Stimulated activated CD8-positive, alpha-beta memory T cell treated with anti-CD3 and anti-CD28 coated beads, Interleukin-15, amount 100 ng/mL, for 24 hours (primary cell): Measurements from ENCODE around the gene DYNLT2B.
"Not testable (repeated sequence)": the region's sequence is repeated elsewhere in the genome, so short reads cannot be mapped to it uniquely, and the experiment has no call there.

Source experiments
- DNase-seq: peaks from one replicate; pipeline ENCODE4 v3.0.0-alpha.2; 2020; ENCODE audit warnings: low read depth

Gene DYNLT2B

DNA sequence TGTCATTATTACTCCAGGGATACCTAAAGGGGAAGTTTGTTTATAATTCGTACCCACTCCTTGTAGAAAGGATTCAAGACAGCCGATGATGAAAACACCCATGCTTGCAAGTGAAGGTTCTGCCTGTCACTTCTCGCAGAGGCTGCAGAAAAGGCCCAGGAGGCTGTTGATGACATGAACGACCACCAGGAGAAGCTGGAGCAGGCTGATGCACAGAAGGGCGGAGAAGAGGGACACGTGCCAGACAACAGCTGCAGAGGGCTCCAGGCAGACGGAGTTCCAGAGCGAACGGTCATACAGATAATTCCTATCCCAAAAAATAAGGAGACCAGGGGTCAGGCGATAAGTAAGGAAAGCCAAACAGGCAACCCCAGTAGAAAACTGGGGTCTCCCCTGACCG lies 5.7 kb upstream of the DYNLT2B start:
- no peak for DNase-seq

DNA sequence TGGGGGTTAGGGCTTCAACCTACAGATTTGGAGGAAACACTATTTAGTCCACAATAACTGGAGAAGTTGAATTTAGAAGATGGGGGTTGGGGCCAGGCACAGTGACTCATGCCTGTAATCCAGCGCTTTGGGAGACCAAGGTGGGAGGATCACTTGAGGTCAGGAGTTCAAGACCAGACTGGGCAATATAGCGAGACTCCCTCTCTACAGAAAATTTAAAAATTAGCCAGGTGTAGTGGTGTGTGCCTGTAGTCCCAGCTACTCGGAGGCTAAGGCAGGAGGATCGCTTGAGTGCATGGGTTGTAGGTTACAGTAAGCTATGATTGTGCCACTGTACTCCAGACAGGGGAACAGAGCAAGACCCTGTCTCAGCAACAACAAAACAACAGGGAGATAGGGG lies 5.0 kb upstream of the DYNLT2B start:
- DNase-seq, result no peak

DNA sequence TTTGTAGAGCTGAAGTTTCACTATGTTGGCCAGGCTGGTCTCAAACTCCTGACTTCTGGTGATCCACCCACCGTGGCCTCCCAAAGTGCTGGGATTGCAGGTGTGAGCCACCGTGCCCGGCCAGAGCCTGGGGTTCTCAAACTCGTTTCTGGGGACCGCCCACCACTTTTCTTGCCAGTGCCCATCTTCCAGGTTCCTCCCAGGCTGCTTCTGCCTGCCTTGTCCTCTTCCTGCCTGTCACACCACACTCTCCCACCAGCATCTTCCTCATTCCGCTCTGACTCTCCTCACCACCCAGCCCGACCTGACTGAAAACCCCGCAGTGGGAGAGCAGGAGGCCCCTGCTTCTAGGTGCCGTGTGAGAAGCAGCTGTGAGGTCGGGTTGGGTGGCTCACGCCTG lies 3.1 kb upstream of the DYNLT2B start:
- DNase-seq, result no peak

DNA sequence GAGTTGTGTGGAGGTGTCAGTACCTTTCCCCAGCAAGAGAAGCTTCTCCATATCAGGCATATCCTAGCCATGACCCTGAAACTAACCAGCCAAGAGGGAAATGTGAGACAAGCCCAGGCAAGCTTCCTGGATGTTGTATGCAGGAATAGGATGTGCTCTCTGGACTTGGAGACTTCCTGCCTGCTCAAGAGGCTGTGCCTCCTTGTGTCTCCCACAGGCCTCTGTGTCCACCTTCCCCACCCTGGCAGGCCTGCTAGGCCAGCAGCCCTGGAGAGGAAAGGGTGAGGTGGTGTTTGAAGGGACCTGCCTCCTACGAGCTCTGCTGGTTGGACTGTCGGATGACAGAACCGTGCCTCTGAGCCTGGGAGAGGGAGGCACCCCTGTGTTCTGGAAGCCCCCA lies 2.1 kb upstream of the DYNLT2B start:
- DNase-seq, result no peak

DNA sequence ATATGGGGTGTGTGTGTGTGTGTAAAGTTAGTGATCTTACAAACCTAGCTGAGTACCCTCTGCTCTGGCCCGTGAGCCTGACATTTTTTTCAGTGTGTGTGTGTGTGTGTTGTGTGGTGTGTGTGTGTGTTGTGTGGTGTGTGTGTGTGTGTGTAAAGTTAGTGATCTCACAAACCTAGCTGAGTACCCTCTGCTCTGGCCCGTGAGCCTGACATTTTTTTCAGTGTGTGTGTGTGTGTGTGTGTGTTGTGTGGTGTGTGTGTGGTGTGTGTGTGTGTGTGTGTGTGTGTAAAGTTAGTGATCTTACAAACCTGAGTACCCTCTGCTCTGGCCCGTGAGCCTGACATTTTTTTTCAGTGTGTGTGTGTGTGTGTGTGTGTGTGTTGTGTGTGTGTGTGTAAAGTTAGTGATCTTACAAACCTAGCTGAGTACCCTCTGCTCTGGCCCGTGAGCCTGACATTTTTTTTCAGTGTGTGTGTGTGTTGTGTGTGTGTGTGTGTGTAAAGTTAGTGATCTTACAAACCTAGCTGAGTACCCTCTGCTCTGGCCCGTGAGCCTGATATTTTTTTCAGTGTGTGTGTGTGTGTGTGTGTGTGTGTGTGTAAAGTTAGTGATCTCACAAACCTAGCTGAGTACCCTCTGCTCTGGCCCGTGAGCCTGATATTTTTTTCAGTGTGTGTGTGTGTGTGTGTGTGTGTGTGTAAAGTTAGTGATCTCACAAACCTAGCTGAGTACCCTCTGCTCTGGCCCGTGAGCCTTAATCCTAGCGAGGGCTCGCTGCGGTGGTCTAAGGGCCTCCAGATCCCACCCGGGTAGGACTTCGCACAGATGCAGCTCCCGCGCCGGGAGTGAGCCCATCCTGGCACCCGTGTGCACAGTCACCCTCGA lies 997 bp downstream of the DYNLT2B start:
- not testable (repeated sequence) for DNase-seq

DNA sequence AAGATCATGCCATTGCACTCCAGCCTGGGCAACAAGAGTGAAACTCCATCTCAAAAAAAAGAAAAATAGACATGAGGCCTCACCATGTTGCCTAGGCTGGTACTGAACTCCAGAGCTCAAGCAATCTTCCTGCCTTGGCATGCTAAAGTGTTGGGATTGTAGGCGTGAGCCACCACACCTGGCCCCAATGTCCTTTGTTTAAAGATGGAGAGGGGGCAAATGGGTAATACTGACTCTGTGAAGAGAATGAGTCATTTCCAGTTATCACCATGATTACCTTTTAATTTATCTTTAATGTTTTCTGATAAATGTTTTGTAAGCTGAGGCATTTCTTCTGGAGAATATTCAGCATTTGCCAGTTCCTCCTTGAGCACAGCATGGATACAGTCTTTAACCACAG lies 2.2 kb downstream of the DYNLT2B start:
- DNase-seq, result no peak

DNA sequence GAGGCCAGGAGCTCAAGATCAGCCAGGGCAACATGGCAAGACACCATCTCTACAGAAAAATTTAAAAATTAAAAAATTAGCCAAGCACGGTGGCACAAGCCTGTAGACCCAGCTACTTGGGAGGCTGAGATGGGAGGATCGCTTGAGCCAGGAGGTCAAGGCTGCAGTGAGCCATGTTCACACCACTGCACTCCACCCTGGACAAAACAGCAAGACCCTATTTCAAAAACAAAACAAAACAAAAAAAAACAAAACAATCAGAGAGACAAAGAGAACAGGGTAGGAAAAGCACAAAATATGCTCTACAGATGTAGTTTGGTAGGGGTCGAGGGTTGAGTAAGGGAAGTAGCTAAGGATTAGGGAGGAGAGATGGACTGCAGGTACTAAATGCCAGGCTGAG lies 3.4 kb downstream of the DYNLT2B start:
- no peak for DNase-seq

DNA sequence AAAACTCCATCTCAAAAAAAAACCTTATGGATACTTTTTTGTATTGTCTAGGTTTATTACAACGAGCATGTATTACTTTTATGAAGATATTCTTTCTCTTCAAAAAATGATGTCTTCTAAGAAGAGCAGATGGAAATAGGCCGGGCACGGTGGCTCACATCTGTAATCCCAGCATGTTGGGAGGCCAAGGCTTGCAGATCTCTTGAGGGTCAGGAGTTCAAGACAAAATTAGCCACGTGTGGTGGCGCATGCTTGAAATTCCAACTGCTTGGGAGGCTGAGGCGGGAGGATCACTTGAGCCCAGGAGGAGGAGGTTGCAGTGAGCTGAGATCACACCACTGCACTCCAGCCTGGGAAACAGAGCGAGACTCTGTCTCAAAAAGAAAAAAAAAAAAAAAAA lies 4.0 kb downstream of the DYNLT2B start:
- not testable (repeated sequence) for DNase-seq

DNA sequence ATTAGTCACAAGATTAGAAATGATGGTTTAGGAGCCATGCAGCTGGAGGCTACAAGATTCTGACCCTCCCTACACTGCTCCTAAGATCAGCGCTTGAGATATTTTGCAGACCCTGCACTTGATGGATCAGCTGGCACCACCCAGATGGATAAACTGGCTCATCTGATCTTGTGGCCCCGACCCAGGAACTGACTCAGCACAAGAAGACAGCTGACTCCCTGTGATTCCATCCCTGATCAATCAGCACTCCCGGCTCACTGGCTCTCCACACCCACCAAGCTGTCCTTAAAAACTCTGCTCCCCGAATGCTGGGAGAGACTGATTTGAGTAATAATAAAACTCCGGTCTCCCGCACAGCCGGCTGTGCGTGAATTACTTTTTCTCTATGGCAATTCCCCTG lies 15.1 kb downstream of the DYNLT2B start:
- DNase-seq, result not testable (repeated sequence)

DNA sequence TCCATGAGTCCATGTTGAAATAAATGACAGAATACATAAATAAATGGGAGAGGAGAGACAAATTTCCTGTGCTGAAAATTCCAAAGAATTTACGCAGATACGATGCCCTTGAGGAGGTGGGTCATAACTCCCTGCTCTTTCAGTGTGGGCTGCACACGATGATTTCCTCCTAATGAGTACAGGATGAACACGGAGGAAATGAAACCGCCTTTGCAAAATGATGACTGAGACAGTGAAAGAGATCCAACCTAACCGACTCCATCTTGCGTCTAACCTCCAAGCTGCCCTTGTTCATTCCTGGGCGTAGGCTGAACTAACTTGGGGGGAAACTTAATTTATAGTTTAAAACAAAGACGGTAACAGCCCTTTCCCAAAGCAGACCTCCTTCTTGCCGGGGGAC lies 15.5 kb downstream of the DYNLT2B start:
- DNase-seq, result not testable (repeated sequence)

DNA sequence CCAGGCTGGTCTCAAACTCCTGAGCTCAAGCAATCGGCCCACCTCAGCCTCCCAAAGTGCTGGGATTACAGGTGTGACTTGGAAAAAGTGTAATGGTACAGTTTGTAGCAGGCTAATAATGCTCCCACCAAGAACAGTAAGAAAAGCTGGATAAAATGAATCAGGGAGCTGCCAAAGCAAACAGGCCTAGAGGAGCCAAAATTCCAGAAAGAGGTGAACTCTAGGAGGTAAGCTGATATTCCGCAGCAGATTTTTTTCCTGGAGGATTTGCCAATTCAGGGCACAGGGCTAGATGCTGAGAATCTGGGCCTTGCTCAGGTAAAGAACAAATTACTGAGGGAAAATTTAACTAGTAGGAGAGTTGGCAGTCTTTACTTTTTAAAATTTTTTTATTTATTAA lies 19.5 kb downstream of the DYNLT2B start:
- no peak for DNase-seq

DNA sequence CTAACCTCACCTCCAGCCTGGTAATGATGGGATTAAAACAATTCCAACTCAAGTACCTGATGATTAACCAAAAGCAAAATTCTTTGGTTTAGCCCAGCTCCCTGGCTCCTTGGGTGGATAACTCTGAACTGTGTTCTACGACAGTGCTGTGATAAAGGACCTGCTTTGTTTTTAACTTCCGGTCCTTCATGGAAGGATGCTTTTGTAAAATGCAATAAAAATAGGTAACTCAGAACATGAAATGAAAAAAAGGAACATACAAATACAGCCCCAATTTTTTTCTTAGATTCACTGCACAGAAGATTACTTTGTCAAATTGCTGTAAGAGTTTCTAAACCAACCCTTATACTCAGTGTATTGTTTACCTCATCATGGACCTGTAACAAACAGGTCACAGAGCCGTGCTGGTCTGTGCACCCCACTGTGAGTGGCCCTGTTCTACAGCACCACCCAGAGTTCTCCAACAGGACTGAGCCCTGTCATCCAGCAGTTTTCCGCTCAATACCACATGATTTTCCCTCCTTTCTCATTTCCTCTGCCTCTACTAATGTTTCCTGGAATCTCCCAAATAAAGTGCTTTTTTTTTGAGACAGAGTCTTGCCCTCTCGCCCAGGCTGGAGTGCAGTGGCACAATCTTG lies 25.6 kb downstream of the DYNLT2B start:
- DNase-seq, result no peak

DNA sequence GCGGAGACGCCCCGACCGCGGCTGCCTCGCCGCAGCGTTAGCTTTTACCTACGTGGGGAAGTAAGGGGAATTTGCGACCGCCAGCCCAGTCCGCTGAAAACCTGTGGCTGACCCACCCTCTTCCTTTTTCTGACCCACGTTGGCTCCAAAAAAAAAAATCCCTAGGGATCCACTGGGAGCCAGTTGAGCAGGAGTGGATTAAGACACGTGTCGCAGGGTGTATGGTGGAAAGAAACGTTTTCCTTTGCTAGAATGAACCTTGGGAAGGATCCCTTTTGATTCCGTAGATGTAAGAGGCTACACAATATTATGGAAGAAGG lies 29.9 kb downstream of the DYNLT2B start:
- DNase-seq, result no peak

DNA sequence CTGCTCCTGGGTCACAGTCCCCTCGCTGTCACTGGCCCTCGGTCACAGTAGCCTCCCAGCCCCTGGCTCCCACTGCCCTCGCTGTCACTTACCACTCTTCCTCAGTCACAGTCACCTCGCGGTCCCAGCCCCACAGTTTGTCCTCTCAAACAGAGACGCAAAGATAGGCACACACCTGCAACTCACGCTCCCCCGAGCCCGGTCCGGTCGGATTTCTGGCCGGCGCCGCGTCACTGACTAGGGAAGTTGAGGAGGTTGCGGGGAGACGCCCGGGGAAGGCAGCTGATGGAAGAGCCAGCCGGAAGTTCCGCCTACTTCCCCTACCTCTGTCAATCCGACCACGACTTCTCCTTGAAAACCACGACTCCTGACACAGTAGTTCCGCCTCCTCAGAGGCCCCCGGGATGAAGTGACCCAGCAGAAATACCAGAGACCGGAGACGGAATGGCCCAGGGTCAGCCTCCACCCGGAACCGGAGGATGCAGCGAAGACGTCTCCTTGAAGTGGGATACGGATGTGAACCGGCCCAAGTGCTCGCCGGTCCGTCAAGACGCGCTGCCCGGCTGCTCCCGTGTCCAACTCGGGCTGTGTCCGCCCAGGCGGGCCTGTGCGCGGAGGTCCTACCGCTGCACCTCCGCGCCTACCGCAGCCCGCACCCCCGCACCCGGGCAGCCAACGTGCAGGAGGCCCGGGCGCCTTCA lies 30.4 kb downstream of the DYNLT2B start, which contains the start of gene PCYT1A:
TSS of gene PCYT1A (minus strand) at position 287 of the 701 bp plus-strand sequence. CDS start 17,195 bp downstream, outside the sequence.
- peak; percentile 29 for DNase-seq

DNA sequence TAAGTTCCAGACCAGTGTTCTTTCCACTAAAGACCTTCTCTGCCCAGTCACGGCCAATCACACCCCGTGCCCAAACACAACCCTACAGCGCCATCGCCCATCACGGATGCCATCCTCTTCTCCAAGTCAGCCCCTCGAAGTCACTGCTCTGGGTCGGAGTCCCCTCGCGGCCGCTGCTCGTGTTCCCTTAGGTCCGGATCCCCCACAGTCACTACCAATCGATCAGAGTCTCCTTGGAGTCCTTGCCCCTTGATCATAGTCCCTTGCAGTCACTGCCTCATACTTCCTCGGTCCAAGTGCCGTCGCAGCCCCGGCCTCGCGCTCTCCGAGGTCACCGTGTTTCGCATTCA lies 31.0 kb downstream of the DYNLT2B start:
- DNase-seq, result no peak

DNA sequence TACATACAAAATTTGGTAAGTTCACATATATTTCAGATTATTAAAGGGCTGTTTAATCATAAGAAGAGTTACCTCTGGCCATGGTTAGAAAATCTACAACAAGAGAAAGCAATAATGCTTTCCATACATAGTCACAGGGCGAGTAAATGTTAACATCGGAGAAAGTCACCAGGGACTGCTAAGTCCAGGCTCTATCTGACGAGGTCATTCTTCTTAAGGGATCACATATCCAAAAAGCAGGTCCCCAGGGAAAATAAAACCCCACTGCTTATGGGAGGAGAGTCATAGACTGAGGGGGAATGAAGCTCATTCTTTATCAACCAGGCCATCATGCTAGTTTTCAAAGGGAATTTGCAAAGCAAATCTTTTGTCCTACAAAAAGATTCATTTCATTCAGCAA lies 33.6 kb downstream of the DYNLT2B start:
- no peak for DNase-seq

DNA sequence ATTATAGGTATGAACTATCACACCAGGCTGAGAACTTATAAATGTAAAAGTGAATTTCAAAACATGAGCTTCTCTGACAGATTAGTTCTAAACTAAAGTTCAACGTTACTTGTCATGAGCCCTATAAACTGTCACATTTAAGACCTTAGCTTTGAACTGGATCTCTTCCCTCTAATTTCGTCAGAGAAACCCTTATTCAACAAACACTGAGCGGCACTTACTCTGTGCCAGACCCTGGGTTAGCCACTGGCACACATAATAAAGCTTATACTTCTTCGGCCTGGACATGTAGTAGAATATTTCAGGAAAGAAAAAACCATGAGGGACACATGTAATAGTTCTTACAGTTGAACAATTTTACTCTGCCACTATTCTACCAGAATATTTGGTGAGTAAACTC lies 36.1 kb downstream of the DYNLT2B start:
- no peak for DNase-seq

DNA sequence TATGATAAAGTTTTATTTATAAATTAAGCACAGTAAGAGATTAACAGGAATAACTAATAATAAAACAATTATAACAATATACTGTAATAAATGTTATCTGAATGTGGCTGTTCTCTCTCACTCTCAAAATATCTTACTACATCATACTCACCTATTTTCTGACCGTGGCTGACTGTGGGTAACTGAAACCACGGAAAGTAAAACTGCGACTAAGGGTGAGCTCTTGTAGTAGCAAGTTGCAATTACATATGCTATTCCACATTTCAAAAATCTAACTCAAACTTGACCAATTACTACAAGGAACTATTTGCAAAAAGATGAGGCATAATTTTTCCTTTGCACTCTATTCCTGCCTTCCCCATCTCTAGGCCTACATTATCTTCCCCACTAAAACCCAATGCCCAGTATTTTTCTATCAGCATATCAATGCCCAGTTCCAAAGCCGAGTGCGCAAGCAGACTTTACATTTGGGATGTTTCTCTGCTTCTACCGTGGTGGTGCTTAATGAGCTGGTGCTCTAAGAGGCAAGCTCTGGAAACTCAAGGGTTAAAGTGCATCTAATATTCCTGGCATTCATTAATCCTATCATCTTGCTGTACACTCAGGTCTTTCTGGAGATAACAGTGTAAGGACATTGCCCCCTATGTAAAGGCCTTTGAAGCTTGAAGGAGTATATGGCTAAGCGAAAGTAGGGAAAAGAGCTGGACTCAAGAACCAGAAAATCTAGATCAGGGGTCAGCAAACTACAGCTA lies 37.2 kb downstream of the DYNLT2B start:
- DNase-seq, result no peak

DNA sequence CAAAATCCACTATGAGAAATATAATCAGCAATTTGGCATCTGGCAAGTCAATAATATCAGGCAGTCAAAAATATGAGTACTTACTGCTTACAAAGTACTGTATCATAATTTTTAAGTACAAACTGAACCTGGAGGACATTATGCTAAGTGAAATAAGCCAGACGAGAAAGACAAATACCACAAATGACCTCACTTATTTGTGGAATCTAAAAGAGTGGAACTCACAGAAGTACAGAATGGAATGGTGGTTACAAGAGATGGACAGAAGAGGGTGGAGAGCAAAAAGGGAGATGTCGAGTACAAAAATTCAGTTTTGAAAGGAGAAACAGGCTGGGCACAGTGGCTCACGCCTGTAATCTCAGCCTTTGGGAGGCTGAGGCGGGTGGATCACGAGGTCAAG lies 42.9 kb downstream of the DYNLT2B start:
- DNase-seq, result no peak

DNA sequence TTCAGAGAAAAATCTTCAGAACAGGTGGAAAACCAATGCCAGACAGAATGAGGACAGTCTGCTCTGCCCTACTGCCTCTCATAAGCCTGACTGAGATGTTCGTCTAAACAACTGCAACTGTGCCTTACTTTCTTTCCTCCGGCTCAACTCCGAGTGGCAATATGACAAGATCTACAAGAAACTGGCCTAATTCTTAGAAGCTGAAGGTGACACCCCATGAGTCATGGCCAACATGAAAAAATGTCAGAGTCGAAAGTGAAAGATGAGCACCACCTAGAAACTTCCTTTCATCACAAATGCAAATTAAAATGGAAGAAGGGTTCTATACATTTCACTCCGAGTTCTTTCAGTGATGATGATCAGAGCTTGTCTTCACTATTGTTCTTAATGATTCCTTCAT lies 43.5 kb downstream of the DYNLT2B start:
- DNase-seq, result no peak

DNA sequence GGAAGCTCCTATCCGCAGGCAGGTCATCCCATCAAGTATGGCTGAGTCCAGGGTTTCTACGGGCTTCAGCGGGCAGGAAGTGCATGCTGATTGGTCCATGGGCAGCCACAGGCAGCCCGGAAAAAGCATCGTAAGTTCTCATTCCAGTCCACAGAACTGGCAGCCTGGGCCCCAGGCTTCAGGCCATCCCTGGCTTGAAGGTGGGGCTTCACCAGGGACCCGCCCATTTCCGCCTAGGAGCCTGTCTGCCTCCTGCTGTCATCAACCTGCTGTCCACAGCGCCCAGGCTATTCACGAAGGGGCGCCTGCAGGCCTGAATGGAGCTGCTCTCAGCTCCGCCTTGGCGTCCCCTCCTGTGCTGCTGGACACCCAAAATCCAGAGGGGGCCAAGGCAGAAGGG lies 44.4 kb downstream of the DYNLT2B start:
- no peak for DNase-seq

DNA sequence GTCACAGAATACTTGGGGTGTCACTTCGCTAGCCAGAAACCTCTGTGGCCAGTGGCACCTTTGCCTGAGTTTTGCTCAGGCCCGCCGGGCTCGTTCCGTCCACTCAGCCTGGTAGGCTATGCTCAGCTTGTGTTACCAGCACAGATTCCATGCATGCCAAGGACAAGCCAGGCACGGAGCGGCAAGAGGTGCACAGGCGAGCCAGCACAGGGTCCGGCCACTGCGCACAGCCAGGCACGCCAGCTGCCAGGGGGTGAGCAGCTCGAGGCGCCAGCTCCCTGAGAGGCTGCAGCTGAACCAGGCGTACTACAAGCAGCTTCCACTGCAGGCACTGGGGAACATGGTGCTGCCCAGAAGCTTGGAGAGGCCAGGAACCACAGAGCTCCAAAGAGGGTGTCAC lies 45.2 kb downstream of the DYNLT2B start:
- DNase-seq, result no peak

DNA sequence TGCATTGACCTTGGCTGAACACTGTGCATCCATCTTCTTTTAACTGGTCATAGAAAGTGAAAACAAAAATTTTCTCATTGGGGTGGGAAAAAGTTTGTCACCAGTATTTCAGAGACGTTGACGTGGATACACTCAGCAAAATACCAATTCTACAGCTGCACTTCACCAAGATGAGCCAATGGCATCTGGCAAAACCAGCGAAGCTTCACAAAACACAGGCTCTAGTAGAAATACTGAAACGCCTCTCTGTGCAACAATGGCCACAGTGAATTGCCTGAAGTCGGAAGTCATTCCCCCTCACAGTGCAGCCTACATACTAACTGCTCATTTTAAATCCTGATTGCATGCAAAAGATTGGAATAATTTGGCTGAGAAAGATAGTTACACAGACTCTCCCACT lies 47.5 kb downstream of the DYNLT2B start:
- DNase-seq, result no peak
